HG02885 (cell line): ENCODE measurements around the gene CACNA1A.

ENCODE experiments used
- ATAC-seq: cut with Tn5 transposase; IDR thresholded peaks from one replicate; pipeline ENCODE4 v1.9.1; 2021; ENCODE audit warnings: mild to moderate bottlenecking; ENCODE audit not compliant: unreplicated experiment, poor library complexity

Gene CACNA1A

GRCh38 chr19:13499692-13500091 lies 6.6 kb downstream of the CACNA1A start:
- no peak for ATAC-seq

DNA sequence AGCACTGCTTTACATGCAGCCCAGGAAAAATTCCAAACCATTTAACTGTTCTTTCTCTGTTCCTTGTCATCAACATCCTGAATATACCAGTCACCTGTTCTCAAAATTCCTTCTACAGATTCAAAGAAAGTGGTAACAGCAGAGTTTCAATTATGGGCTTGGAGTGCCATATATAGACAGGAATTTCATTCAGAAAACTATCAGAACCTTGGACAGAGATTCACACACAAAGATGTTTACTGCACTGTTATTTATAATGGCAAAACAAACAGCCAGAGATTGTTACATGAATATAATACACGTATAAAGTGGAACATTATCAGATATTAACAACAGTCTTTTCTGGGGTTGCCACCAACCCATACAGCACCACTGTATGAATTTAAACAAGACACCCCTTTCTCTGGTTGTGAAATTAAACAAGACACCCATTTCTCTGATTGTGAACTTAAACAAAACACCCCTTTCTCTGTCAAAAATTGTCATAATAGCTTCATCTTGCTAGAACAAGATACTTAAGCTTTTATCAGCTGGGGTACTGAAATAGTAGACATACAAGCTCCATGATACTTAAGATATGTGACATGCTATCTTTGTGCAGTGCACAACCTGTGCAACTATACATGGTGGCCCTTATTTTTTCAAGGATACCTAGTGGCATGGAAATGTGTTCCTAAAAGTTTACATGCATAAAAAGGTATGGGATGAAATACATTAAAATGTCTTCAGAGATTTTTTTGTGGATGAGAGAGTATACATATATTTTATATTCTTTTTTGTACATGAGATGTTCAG lies 12.6 kb downstream of the CACNA1A start:
- ATAC-seq, result no peak

- ATAC-seq, result no peak
Observed at GRCh38 chr19:13492128-13492527, 14.2 kb downstream of the CACNA1A start.

DNA sequence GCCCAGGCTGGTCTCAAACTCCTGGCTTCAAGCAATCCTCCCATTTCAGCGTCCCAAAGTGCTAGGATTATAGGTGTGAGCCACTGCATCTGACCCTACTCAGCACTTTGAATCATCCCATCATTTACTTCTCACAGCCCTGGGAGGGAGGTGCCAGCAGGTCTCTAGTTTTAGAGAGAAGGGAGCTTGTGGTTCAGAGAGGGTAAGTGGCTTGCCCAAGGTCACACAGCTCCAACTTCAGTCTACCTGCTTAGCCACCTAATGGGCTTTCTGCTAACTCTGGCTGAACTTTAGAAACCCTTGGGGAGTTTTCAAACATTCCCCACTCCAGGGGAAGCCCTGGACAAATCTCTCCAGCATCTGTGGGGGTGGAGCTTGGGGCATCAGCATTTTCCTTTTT lies 18.3 kb downstream of the CACNA1A start:
- ATAC-seq, result no peak

DNA sequence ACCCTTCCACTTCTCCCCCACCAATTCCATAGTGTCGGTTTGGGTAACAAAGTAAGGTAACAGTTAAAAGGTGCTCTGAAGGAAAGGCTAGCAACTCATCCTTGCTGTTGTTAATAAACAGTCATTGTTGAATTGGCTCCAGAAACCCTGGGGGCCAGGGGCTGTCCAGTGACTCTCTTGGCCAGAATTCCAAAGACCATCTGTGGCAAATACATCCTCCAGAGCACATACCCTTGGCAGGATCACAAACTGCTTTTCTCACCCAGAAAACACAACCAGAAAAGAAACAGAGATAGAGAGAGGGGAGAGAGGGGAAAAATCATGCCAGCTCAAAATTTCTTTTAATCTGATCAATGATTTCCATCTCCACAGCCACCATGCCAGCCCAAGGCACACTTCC lies 22.1 kb downstream of the CACNA1A start:
- ATAC-seq, result no peak

DNA sequence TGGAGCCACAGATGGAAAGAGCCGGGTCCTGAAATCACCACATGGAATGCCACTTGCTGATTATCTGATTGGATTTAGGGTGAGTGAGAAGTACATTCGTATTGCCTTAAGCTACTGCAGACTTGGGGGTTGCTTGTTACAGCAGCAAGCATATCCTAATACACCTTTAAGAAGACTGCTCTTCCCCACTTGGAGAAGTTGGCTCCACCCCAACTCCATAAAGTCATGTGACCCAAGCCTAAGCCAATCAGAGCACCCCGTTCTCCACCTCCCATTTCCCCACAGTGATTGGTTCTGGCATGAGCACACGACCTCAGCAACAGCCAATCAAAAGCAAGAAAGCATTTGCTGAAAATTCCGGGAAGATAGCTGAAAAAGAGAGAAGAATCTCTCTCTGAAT lies 23.1 kb downstream of the CACNA1A start:
- no peak for ATAC-seq

- ATAC-seq, result no peak
Observed at GRCh38 chr19:13478576-13478975, 27.7 kb downstream of the CACNA1A start.

DNA sequence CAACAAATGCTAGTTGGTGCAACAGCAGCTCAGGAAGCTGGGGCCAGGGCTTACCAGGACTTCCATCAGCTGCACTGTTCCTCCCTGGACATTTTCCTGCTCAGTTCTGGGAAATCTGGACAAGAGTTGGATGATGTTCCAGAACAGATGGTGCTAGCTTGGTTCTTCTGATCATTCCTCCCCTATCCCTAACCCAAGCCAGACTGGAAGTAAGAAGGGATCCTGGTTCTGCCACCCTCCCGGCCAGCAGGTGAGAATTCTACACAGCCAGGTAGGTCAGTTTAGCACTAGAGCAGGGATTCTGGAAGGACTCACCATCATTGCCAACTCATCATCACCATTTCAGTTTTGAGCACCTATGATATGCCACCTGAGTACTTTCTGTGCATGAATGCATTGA lies 30.2 kb downstream of the CACNA1A start:
- ATAC-seq, result no peak

DNA sequence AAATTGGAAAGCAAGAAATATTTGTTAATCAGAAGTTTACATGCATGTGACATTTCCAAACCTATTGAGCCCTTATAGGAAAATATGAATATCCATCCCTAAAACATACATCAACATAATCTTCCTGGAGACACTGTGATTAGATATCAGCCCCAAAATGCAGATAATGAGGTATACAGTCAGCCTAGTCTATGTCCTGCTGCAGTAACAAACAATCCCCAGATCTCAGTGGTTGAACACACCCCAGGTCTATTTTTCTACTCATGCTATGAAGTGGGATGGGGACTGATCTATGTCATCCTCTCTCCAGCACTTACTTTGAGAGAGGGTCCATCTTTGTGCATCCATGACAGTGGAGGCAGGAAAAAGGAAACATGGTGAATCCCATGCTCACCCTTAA lies 31.2 kb downstream of the CACNA1A start:
- no peak for ATAC-seq

DNA sequence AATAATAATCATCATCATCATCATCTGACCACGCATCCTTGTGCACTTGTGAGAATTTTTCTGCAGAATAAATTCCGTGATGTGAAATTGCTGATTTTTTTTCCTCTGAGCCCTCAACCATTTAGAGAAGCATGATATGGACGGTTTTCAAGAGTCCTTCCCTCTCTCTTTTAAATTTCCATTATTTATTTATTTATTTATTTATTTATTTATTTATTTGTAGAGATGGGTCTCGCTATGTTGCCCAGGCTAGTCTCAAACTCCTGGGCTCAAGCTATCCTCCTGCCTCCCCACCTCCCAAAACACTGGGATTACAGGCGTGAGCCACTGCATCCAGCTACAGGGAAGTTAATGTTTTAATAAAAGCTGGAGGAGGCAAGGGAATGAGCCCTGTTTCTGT lies 39.6 kb downstream of the CACNA1A start:
- ATAC-seq, result no peak

- ATAC-seq, result no peak
Observed at GRCh38 chr19:13463296-13463695, 43.0 kb downstream of the CACNA1A start.

- no peak for ATAC-seq
Observed at GRCh38 chr19:13461536-13461935, 44.7 kb downstream of the CACNA1A start.

DNA sequence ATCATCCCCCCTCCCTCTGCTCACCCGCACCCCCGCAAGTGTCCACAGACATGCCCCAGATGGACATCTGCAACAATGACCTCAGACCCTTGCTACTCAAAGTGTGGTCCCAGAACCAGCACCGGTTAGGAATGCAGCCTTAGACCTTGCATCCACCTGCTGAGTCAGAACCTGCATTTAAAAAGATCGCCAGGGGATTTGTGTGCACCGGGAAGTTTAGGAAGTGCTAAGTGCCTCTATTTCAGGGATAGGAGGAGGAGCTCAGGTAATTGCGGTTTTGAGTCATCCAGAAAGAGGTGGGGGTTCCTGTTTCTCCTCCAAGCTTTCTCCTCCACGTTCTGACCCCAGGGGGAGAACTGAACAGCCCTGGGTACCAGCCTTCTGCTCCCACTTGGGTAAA lies 46.2 kb downstream of the CACNA1A start:
- ATAC-seq, result no peak

DNA sequence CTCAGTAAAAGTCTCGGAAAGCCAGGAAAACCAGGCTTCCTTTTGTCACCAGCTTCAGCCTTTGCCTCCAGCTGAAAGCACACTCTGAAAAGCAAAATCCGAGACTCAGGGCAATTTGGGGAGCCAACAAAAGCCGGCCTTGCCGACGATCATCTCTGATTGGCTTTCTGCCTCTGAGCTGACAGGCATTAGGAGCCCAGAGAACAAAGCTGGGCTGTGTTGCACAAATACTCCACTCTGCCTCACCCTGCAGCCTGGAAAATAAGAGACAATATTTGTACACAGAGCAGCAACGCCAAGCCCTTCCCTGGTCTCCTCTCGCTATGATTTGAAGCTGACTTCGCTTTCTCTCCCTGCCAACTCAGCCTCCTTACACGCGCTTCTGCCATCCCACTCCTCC lies 46.9 kb downstream of the CACNA1A start:
- no peak for ATAC-seq

- no peak for ATAC-seq
Observed at GRCh38 chr19:13451434-13451995, 54.8 kb downstream of the CACNA1A start.

DNA sequence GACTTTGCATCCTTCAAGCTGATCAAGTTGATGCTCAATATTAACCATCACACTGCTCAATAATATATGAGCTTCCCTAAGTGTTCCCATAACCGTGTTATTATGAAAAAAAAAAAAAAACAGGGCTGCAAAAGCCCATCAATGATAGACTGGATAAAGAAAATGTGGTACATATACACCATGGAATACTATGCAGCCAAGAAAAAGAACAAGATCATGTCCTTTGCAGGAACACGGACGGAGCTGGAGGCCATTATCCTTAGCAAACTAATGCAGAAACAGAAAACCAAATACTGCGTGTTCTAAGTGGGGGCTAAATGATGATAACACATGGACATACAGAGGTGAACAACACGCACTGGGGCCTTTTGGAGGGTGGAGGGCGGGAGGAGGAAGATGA lies 58.3 kb downstream of the CACNA1A start:
- no peak for ATAC-seq

DNA sequence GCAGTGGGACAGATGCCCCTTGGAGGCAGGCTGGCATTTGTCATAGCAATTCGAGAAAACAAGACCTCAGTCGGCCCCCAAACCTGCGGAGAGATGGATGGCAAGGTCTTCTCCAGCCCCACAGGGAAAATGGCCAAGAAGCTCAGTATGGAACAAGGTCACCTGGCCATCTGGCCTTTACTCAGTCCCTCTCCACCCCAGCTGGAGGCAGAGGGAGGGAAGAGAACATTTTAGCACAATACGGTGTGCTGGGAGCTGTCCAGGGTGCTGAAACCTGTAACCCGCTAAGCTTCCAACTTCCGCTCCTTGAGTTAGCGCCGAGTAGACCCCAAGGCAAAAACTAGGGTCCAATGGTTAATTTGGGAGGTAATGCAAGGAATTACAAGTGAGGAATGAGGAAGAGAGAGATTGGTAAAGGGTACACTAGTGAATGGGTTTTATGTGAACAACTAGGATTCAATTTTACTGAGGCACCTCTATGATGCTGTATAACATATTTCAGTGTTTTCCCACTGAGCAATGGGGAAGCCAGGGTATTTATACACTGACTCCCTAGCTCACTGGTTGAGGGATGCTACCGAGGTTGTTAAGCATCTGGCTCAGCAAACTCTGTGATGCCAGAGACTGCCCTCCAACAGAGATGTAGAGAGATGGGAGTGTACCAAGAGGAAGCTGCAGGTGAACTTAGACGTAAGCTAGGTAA lies 64.3 kb downstream of the CACNA1A start:
- ATAC-seq, result no peak

DNA sequence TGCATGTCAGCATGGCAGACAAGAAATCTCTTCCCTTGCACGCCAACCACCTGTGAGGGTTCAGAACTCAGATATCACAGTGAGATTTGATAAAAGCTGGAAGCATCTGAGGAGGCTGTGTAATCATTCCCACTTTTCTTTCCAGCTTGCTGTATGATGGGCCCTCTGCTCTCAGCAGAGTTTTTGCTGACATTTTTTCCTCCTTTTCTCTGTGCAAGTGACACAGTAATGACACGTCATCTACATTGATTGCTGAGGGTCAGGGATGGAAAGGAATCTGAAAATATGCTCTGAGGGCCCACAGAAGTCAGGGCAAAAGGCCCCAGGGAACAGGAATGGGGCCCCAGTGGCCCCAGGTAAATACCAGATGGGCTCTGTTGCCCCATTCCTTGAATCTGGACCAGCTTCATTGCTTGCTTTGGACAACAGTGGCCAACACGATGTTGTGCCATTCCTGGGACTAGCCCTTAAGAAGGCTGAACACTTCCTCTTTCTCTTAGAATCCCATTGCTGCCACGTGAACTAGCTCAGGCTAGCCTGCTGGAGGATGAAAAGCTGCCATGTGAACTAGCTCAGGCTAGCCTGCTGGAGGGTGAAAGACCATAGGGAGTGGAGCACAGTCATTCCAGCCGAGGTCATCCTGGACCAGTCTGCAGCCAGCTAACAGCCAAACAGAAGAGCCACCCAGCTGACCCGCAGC lies 68.2 kb downstream of the CACNA1A start:
- ATAC-seq, result no peak

GRCh38 chr19:13436352-13436751 lies 69.9 kb downstream of the CACNA1A start:
- no peak for ATAC-seq

DNA sequence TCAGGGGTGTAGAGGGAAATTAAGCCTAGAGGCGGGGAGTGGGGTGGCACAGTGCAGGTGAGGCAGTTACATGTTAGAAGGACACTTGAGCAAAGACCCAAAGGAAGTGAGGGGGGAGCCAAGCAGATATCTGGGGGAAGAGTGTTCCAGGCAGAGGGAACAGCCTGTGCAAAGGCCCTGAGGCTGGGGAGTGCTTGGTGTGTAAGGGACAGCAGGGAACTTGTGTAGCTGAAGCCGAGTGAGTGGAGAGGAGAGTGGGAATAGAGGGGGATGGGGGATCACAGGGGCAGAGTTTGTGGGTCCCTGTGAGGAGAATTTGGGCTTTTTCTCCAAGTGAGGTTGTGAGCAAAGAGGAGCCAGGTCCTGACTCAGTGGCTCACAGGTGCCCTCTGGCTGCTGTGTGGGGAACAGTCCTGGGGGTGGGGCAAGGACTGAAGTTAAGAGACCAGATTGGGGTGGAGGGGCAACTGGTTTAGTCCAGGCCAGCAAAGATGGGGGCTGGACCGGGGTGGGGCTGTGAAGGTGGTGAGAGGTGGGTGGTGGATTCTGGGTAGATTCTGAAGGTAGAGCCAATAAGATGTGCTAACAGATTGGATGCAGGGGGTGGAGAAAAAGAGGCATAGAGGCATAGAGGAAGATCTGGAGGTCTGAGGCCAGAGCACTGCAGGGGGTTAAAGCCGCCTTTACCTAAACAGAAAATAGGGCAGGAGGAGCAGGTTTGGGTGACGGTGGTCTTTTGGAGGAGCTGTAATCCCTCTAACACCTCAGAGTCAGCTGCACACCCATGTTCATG lies 75.3 kb downstream of the CACNA1A start:
- no peak for ATAC-seq
